DOHH2 (cell line): ENCODE data around the gene CDCA3.

ENCODE experiments used
- H3F3A ChIP-seq: fragments of 200-600 bp; sonication (generic), shearing (Covaris generic); 2 replicates; pipeline ENCODE4 v1.6.0; 2016; ENCODE audit warnings: antibody characterized with exemption, mild to moderate bottlenecking; ENCODE audit not compliant: control insufficient read depth, insufficient read depth
- H3K27ac ChIP-seq: fragments of 200-600 bp; sonication (generic); 2 replicates; pipeline ENCODE4 v1.5.1; 2014; ENCODE audit warnings: low read depth, mild to moderate bottlenecking, low read length, moderate library complexity
- H3K27me3 ChIP-seq: fragments of 200-600 bp; sonication (generic); 2 replicates; pipeline ENCODE4 v1.6.1; 2014; ENCODE audit warnings: mild to moderate bottlenecking, low read length, mixed read lengths; ENCODE audit not compliant: control insufficient read depth
- H3K36me3 ChIP-seq: fragments of 200-600 bp; sonication (generic); 2 replicates; pipeline ENCODE4 v1.6.1; 2014; ENCODE audit warnings: mild to moderate bottlenecking, low read length, moderate library complexity, mixed read lengths; ENCODE audit not compliant: control insufficient read depth
- H3K4me1 ChIP-seq: fragments of 200-600 bp; sonication (generic); 2 replicates; pipeline ENCODE4 v1.6.1; 2014; ENCODE audit warnings: mild to moderate bottlenecking, low read length, mixed read lengths; ENCODE audit not compliant: control insufficient read depth
- H3K4me2 ChIP-seq: fragments of 200-600 bp; sonication (generic); 2 replicates; pipeline ENCODE4 v1.6.0; 2014; ENCODE audit warnings: mild to moderate bottlenecking, low read length, moderate library complexity
- H3K4me3 ChIP-seq: fragments of 200-600 bp; sonication (generic); 2 replicates; pipeline ENCODE4 v1.5.1; 2014; ENCODE audit warnings: mild to moderate bottlenecking, low read length, mixed read lengths
- H3K79me2 ChIP-seq: fragments of 200-600 bp; sonication (generic); 2 replicates; pipeline ENCODE4 v1.6.1; 2014; ENCODE audit warnings: mild to moderate bottlenecking, low read length, mixed read lengths; ENCODE audit not compliant: control insufficient read depth
- H3K9me2 ChIP-seq: fragments of 200-600 bp; sonication (generic); replicated peaks from 2 replicates; pipeline ENCODE4 v1.6.1; 2014; ENCODE audit warnings: mild to moderate bottlenecking, low read length, mixed read lengths; ENCODE audit not compliant: control insufficient read depth
- H3K9me3 ChIP-seq: fragments of 200-600 bp; sonication (generic); 2 replicates; pipeline ENCODE4 v1.6.1; 2014; ENCODE audit warnings: antibody characterized with exemption, low read length, mixed read lengths; ENCODE audit not compliant: control insufficient read depth, insufficient read depth
- H4K20me1 ChIP-seq: fragments of 200-600 bp; sonication (generic); 2 replicates; pipeline ENCODE4 v1.6.0; 2014; ENCODE audit warnings: low read depth, mild to moderate bottlenecking, antibody characterized with exemption, low read length, moderate library complexity; ENCODE audit not compliant: control insufficient read depth, insufficient read depth
- CTCF ChIP-seq: fragments of 200-600 bp; sonication (generic); IDR thresholded peaks from one replicate; pipeline ENCODE4 v1.5.1; 2014; ENCODE audit warnings: antibody characterized with exemption, mild to moderate bottlenecking, low read depth, low read length; ENCODE audit not compliant: poor library complexity, severe bottlenecking
- EZH2phosphoT487 ChIP-seq: fragments of 200-600 bp; sonication (generic); IDR thresholded peaks from 2 replicates; pipeline ENCODE4 v1.6.1; 2017; ENCODE audit warnings: borderline replicate concordance, mild to moderate bottlenecking, antibody characterized with exemption, low read length, moderate library complexity, mixed read lengths

The CDCA3 gene

GRCh38 chr12:6828781-6829535 lies 22.1 kb downstream of the CDCA3 start:
- no peak for TF ChIP-seq CTCF
- peak; percentile 98; the same call in 1 of the 2 replicates for TF ChIP-seq EZH2phosphoT487
- no peaks in the 10 kb centered on the region for H3K9me3 ChIP-seq
- no peak overlapping the region for H3K27ac ChIP-seq
- H3K4me3 ChIP-seq = peak overlapping the region; percentile 68
- no peaks in the 10 kb centered on the region for H4K20me1 ChIP-seq
- no peaks in the 10 kb centered on the region for H3F3A ChIP-seq
- no peaks in the 10 kb centered on the region for H3K79me2 ChIP-seq
- no peaks in the 10 kb centered on the region for H3K9me2 ChIP-seq
- H3K4me2 ChIP-seq = peak overlapping the region; percentile 92
- no peaks in the 10 kb centered on the region for H3K36me3 ChIP-seq
- peaks cover 84% of the 10 kb centered on the region for H3K27me3 ChIP-seq
- H3K4me1 ChIP-seq = peaks cover 21% of the 10 kb centered on the region

GRCh38 chr12:6827982-6828780 lies 22.9 kb downstream of the CDCA3 start, which contains the start of gene P3H3:
Gene P3H3 (plus strand): TSS chr12:6828407. CDS start chr12:6828441, 34 bp downstream.
- Histone ChIP-seq H3K27ac (no peak within 1 kb of the TSS), H3K27me3 (peaks cover 85% of the 10 kb centered on the region), H3K9me3 (no peaks in the 10 kb centered on the region), H3K4me2 (peak within 1 kb of the TSS; percentile 92), H3K79me2 (no peaks in the 10 kb centered on the region), H3K9me2 (no peaks in the 10 kb centered on the region), H3K36me3 (no peaks in the 10 kb centered on the region), H3K4me1 (peaks cover 21% of the 10 kb centered on the region), H3K4me3 (peak within 1 kb of the TSS; percentile 68), H3F3A (no peaks in the 10 kb centered on the region), H4K20me1 (no peaks in the 10 kb centered on the region)
- TF ChIP-seq EZH2phosphoT487 = peak; percentile 96
- no peak for TF ChIP-seq CTCF

GRCh38 chr12:6827437-6827911 lies 23.6 kb downstream of the CDCA3 start:
- no peaks in the 10 kb centered on the region for H3K9me2 ChIP-seq
- peaks cover 21% of the 10 kb centered on the region for H3K4me1 ChIP-seq
- H3K4me3 ChIP-seq = no peak overlapping the region
- no peak overlapping the region for H3K27ac ChIP-seq
- H4K20me1 ChIP-seq = no peaks in the 10 kb centered on the region
- H3K9me3 ChIP-seq = no peaks in the 10 kb centered on the region
- no peaks in the 10 kb centered on the region for H3K36me3 ChIP-seq
- peaks cover 92% of the 10 kb centered on the region for H3K27me3 ChIP-seq
- peak overlapping the region; percentile 42 for H3K4me2 ChIP-seq
- TF ChIP-seq CTCF = no peak
- no peak for TF ChIP-seq EZH2phosphoT487
- H3F3A ChIP-seq = no peaks in the 10 kb centered on the region
- no peaks in the 10 kb centered on the region for H3K79me2 ChIP-seq
